GM23248 (cell line): ENCODE data around the gene RFK. TPM values are rescaled to one million over a fixed set of nuclear protein-coding genes. Genes with fewer than 3 reads are reported as not detected.
"Not testable (repeated sequence)": the region's sequence is repeated elsewhere in the genome, so short reads cannot be mapped to it uniquely, and the experiment has no call there.

Experiments used
- DNase-seq: peaks from one replicate; pipeline ENCODE4 v3.0.0-alpha.2; 2015
- H2AFZ ChIP-seq: fragments of 200-600 bp; sonication (generic); 2 replicates; pipeline ENCODE4 v1.6.1; 2016; ENCODE audit warnings: antibody characterized with exemption
- H3F3A ChIP-seq: fragments of 200-600 bp; sonication (generic); 2 replicates; pipeline ENCODE4 v1.6.1; 2016; ENCODE audit warnings: mild to moderate bottlenecking, antibody characterized with exemption, mixed run types; ENCODE audit not compliant: insufficient read depth
- H3K27ac ChIP-seq: fragments of 200-600 bp; sonication (generic); 2 replicates; pipeline ENCODE4 v1.5.1; 2016; ENCODE audit warnings: mild to moderate bottlenecking
- H3K27me3 ChIP-seq: fragments of 200-600 bp; sonication (generic); replicated peaks from 2 replicates; pipeline ENCODE4 v1.6.1; 2016; ENCODE audit warnings: mild to moderate bottlenecking; ENCODE audit not compliant: insufficient read depth
- H3K36me3 ChIP-seq: fragments of 200-600 bp; sonication (generic); 2 replicates; pipeline ENCODE4 v1.6.1; 2016; ENCODE audit warnings: low read depth, mild to moderate bottlenecking
- H3K4me1 ChIP-seq: fragments of 200-600 bp; sonication (generic); 2 replicates; pipeline ENCODE4 v1.6.1; 2016; ENCODE audit warnings: mild to moderate bottlenecking; ENCODE audit not compliant: insufficient read depth
- H3K4me2 ChIP-seq: fragments of 200-600 bp; sonication (generic); one replicate; pipeline ENCODE4 v1.6.1; 2016; ENCODE audit warnings: mild to moderate bottlenecking; ENCODE audit not compliant: unreplicated experiment
- H3K4me3 ChIP-seq: fragments of 200-600 bp; sonication (generic); 2 replicates; pipeline ENCODE4 v1.5.1; 2016; ENCODE audit warnings: mild to moderate bottlenecking
- H3K79me2 ChIP-seq: fragments of 200-600 bp; sonication (generic); 2 replicates; pipeline ENCODE4 v1.6.1; 2016; ENCODE audit warnings: mild to moderate bottlenecking; ENCODE audit not compliant: insufficient read depth
- H3K9ac ChIP-seq: fragments of 200-600 bp; sonication (generic); 2 replicates; pipeline ENCODE4 v1.6.1; 2016; ENCODE audit warnings: mild to moderate bottlenecking
- H3K9me2 ChIP-seq: fragments of 200-600 bp; sonication (generic); 2 replicates; pipeline ENCODE4 v1.6.1; 2016; ENCODE audit warnings: mixed run types, mild to moderate bottlenecking, moderate library complexity; ENCODE audit not compliant: insufficient read depth
- H3K9me3 ChIP-seq: fragments of 200-600 bp; sonication (generic); one replicate; pipeline ENCODE4 v1.6.1; 2017; ENCODE audit warnings: low read depth
- H4K20me1 ChIP-seq: fragments of 200-600 bp; sonication (generic); 2 replicates; pipeline ENCODE4 v1.6.0; 2016; ENCODE audit not compliant: insufficient read depth
- EZH2 ChIP-seq: fragments of 200-600 bp; sonication (generic); IDR thresholded peaks from 2 replicates; pipeline ENCODE4 v1.6.1; 2018; ENCODE audit warnings: antibody characterized with exemption, mild to moderate bottlenecking; ENCODE audit not compliant: insufficient read depth, poor library complexity, severe bottlenecking
- EZH2phosphoT487 ChIP-seq: fragments of 200-600 bp; sonication (generic); IDR thresholded peaks from 2 replicates; pipeline ENCODE4 v1.6.1; 2018; ENCODE audit warnings: antibody characterized with exemption, moderate library complexity, mild to moderate bottlenecking, low read depth; ENCODE audit not compliant: insufficient read depth
- WGBS, 2 experiments: methylation state at CpG; one replicate each; pipeline ENCODE4 v1.1.6; 2015 to 2017; ENCODE audit warnings: low lambda C conversion rate in 2 of 2, low coverage in 1 of 2; ENCODE audit errors: missing lambda C conversion rate in 2 of 2; 5-methylcytosine and 5-hydroxymethylcytosine counted together
- in situ Hi-C: fragments of 300-500 bp; cut with MboI; formaldehyde crosslinking; loops from 2 replicates; pipeline ENCODE4 v1.15.0; 2020
- polyA plus RNA-seq: library from polyadenylated mRNA; unstranded; fragments of >200 nt; fragmentation: Nextera tagmentation; extraction: Ambion mirVana; gene quantifications from 2 replicates; pipeline ENCODE4 v1.2.1, GENCODE V29; 2016
- total RNA-seq: library from RNA; depleted of rRNA; stranded (reverse); fragments of >200 nt; shearing (Covaris generic); gene quantifications from 2 replicates; pipeline ENCODE4 v1.2.3, GENCODE V29; 2014; rRNA removed

The RFK gene
- 16.6 and 19.1 TPM in 2 replicates for total RNA-seq
- 18.9 and 20.0 TPM in 2 replicates for polyA plus RNA-seq

DNA sequence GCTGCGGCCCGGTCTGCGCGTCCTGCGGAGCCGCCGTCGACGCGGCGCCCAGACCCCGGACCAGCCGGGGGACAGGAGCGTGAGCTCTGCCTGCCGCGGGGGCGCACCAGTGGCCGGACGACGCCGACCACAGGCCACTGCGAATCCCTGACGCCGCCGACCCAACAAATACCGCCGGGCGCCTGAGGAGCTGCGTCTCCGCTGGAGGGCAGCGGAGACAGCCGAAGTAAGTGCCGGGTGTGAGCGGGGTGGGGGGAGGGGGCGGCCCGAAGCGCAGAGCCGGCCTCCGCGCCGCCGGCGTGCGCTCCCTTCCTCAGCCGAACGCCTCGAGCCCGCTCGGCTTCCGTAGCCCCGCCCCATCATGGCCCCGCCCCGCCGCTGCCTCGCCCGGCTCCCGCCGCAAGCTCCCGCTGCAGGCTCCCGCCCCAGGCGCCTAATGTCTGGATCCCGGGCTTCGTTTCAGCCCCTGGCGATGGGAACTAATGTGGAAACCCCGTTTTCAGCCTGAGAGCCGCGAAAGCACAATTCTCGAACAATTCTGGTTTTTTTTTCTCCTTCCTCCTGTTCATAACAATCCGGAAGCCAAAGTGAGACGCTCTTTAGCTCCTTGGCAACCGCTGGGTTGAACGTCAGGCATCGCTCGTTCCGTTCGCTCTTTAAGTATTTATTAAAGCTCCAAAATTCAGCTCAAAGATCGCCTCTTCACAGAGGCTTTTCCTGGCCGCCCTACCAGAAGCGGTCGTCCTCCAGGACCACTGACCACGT lies at the start of gene RFK:
RFK (minus strand) TSS at position 232 of the 765 bp plus-strand sequence. CDS start 255 bp downstream, outside the sequence.
- Histone ChIP-seq H3K4me2 (peak within 1 kb of the TSS; percentile 94), H2AFZ (peak within 1 kb of the TSS; percentile 93), H3K79me2 (peaks cover 21% of the 10 kb centered on the region), H3K4me1 (peaks cover 6% of the 10 kb centered on the region), H3K36me3 (no peaks in the 10 kb centered on the region), H3K9me2 (no peaks in the 10 kb centered on the region), H3K4me3 (peak within 1 kb of the TSS; percentile 73), H4K20me1 (no peaks in the 10 kb centered on the region), H3K27ac (peak within 1 kb of the TSS; percentile 93), H3K27me3 (no peaks in the 10 kb centered on the region), H3K9me3 (no peaks in the 10 kb centered on the region), H3K9ac (peak within 1 kb of the TSS; percentile 91), H3F3A (peaks cover 8% of the 10 kb centered on the region)
- in situ Hi-C loops, result no loop called here
- TF ChIP-seq EZH2 (no peak), EZH2phosphoT487 (no peak)
- 1% methylated on average over 61 to 62 of the region's 81 CpGs for WGBS, 2 experiments
- peak; percentile 97 for DNase-seq

- Histone ChIP-seq H3K4me3 (no peak overlapping the region), H3K4me1 (peaks cover 19% of the 10 kb centered on the region), H3K9me2 (no peaks in the 10 kb centered on the region), H3K27me3 (no peaks in the 10 kb centered on the region), H3K4me2 (no peak overlapping the region), H3K9me3 (no peaks in the 10 kb centered on the region), H4K20me1 (no peaks in the 10 kb centered on the region), H3K27ac (no peak overlapping the region), H3K36me3 (no peaks in the 10 kb centered on the region), H3K79me2 (no peaks in the 10 kb centered on the region), H3F3A (no peaks in the 10 kb centered on the region; the same call in 1 of the 2 replicates), H3K9ac (no peak overlapping the region), H2AFZ (no peak overlapping the region)
- DNase-seq, result no peak
- no peak for TF ChIP-seq EZH2phosphoT487
- no peak for TF ChIP-seq EZH2
- WGBS, 2 experiments, result 73 to 76% methylated on average over 3 of the region's 3 CpGs
- in situ Hi-C loops, result loop anchor here (10.0 to 25.0 kb wide), 2 partner anchors 261 to 443 kb away; no protein-coding TSS in a partner anchor
These were observed 49.7 kb upstream of the RFK start for GRCh38 chr9:76443887-76444286.

- TF ChIP-seq EZH2 (no peak), EZH2phosphoT487 (no peak)
- in situ Hi-C loops, result loop anchor here (10.0 to 25.0 kb wide), 2 partner anchors 263 to 446 kb away; no protein-coding TSS in a partner anchor
- Histone ChIP-seq H3K27ac (peak overlapping the region; percentile 31; the same call in 1 of the 2 replicates), H3K9me2 (no peaks in the 10 kb centered on the region), H3K4me3 (no peak overlapping the region), H3K27me3 (no peaks in the 10 kb centered on the region), H3K79me2 (no peaks in the 10 kb centered on the region), H4K20me1 (no peaks in the 10 kb centered on the region), H3K9me3 (no peaks in the 10 kb centered on the region), H3K9ac (no peak overlapping the region), H3K4me1 (peaks cover 12% of the 10 kb centered on the region), H3K36me3 (no peaks in the 10 kb centered on the region), H2AFZ (no peak overlapping the region), H3K4me2 (no peak overlapping the region), H3F3A (no peaks in the 10 kb centered on the region; the same call in 1 of the 2 replicates)
- WGBS, 2 experiments, result 71 to 72% methylated on average over 10 of the region's 10 CpGs
- DNase-seq, result peak; percentile 82
These were observed 47.5 kb upstream of the RFK start for GRCh38 chr9:76441551-76442322.

GRCh38 chr9:76438841-76439588 lies 44.8 kb upstream of the RFK start:
- in situ Hi-C loops, result loop anchor here (25.0 kb wide), 1 partner anchor 448 kb away; no protein-coding TSS in a partner anchor
- no peaks in the 10 kb centered on the region for H3K27me3 ChIP-seq
- 89 to 91% methylated on average over 6 of the region's 6 CpGs for WGBS, 2 experiments
- no peak overlapping the region for H3K4me2 ChIP-seq
- no peak overlapping the region for H2AFZ ChIP-seq
- H3K9ac ChIP-seq, result no peak overlapping the region
- H3K36me3 ChIP-seq, result no peaks in the 10 kb centered on the region
- no peaks in the 10 kb centered on the region for H3K79me2 ChIP-seq
- no peak overlapping the region for H3K27ac ChIP-seq
- TF ChIP-seq EZH2 (no peak), EZH2phosphoT487 (no peak)
- H3K4me1 ChIP-seq, result peaks cover 16% of the 10 kb centered on the region
- H3K4me3 ChIP-seq, result no peak overlapping the region
- H4K20me1 ChIP-seq, result no peaks in the 10 kb centered on the region
- no peak for DNase-seq
- peaks cover 1% of the 10 kb centered on the region for H3F3A ChIP-seq
- H3K9me3 ChIP-seq, result no peaks in the 10 kb centered on the region
- H3K9me2 ChIP-seq, result no peaks in the 10 kb centered on the region

DNA sequence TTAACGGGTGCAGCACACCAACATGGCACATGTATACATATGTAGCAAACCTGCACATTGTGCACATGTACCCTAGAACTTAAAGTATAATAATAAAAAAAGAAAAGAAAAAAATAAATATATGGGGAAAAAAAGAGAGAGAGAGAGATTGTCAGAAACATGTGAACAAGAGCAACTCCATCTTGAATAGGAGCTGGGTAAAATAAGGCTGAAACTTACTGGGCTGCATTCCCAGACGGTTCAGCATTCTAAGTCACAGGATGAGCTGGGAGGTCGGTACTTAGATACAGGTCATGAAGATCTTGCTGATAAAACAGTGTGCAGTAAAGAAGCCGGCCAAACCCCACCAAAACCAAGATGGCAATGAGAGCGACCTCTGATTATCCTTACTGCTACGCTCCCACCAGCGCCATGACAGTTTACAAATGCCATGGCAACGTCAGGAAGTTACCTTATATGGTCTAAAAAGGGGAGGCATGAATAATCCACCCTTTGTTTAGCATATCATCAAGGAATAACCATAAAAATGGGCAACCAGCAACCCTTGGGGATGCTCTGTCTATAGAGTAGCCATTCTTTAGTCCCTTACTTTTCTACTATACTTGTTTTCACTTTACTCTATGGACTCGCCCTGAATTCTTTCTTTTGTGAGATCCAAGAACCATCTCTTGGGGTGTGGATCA lies 42.9 kb upstream of the RFK start:
- H3K9ac ChIP-seq, H3K36me3 ChIP-seq, H3K4me2 ChIP-seq, H3K79me2 ChIP-seq, H3K9me2 ChIP-seq, H2AFZ ChIP-seq, H3K4me3 ChIP-seq, H4K20me1 ChIP-seq, DNase-seq, H3K27me3 ChIP-seq, H3K9me3 ChIP-seq, H3K27ac ChIP-seq, H3F3A ChIP-seq: not testable (repeated sequence)
- peaks cover 21% of the 10 kb centered on the region for H3K4me1 ChIP-seq
- WGBS, 2 experiments, result 75 to 76% methylated on average over 6 to 9 of the region's 9 CpGs
- in situ Hi-C loops, result loop anchor here (25.0 kb wide), 1 partner anchor 450 kb away; no protein-coding TSS in a partner anchor
